SK-N-SH treated with all-trans-retinoic acid at 6 μM for 48 hours (cell line): ENCODE results near the gene GPR161.

Source experiments
- ARNTL ChIP-seq: fragments of 450-650 bp; formaldehyde crosslinking; IDR thresholded peaks from 2 replicates; pipeline ENCODE4 v1.5.0; 2020; ENCODE audit warnings: low read depth, mild to moderate bottlenecking, moderate library complexity, borderline replicate concordance
- CREB5 ChIP-seq: fragments of 250-450 bp; sonication (Bioruptor Pico); IDR thresholded peaks from 2 replicates; pipeline ENCODE4 v1.5.1; 2020; ENCODE audit warnings: low read depth, mild to moderate bottlenecking, moderate library complexity
- CSDC2 ChIP-seq: fragments of 250-450 bp; sonication (Bioruptor Pico); IDR thresholded peaks from 2 replicates; pipeline ENCODE4 v1.5.0; 2020; ENCODE audit warnings: mild to moderate bottlenecking, moderate library complexity
- OSR1 ChIP-seq: fragments of 250-450 bp; sonication (Bioruptor Pico); IDR thresholded peaks from 2 replicates; pipeline ENCODE4 v1.8.0; 2022; ENCODE audit warnings: moderate library complexity, mild to moderate bottlenecking, inconsistent platforms
- PATZ1 ChIP-seq: fragments of 250-450 bp; sonication (Bioruptor Pico); IDR thresholded peaks from 2 replicates; pipeline ENCODE4 v1.8.0; 2020; ENCODE audit warnings: mild to moderate bottlenecking, moderate library complexity, borderline replicate concordance
- PPARA ChIP-seq: fragments of 250-450 bp; sonication (Bioruptor Pico); IDR thresholded peaks from 2 replicates; pipeline ENCODE4 v1.5.0; 2020; ENCODE audit warnings: mild to moderate bottlenecking, borderline replicate concordance
- RARB ChIP-seq: fragments of 250-450 bp; sonication (Bioruptor Pico); IDR thresholded peaks from 2 replicates; pipeline ENCODE4 v1.8.0; 2021; ENCODE audit warnings: mild to moderate bottlenecking, moderate library complexity
- SNAI2 ChIP-seq: fragments of 250-450 bp; sonication (Bioruptor Pico); IDR thresholded peaks from 2 replicates; pipeline ENCODE4 v1.5.0; 2020; ENCODE audit warnings: mild to moderate bottlenecking, moderate library complexity
- TCF4 ChIP-seq: fragments of 250-450 bp; sonication (Bioruptor Pico); IDR thresholded peaks from 2 replicates; pipeline ENCODE4 v1.8.0; 2021; ENCODE audit warnings: mild to moderate bottlenecking, moderate library complexity, borderline replicate concordance
- TOX ChIP-seq: fragments of 250-450 bp; sonication (Bioruptor Pico); IDR thresholded peaks from 2 replicates; pipeline ENCODE4 v1.8.0; 2021; ENCODE audit warnings: mild to moderate bottlenecking, moderate library complexity, borderline replicate concordance
- ZC3H10 ChIP-seq: fragments of 250-450 bp; sonication (Bioruptor Pico); IDR thresholded peaks from 2 replicates; pipeline ENCODE4 v1.5.1; 2021; ENCODE audit warnings: mild to moderate bottlenecking, moderate library complexity
- ZFP30 ChIP-seq: fragments of 450-650 bp; formaldehyde crosslinking; IDR thresholded peaks from 2 replicates; pipeline ENCODE4 v1.5.0; 2022; ENCODE audit warnings: mild to moderate bottlenecking, moderate library complexity
- ZNF70 ChIP-seq: fragments of 450-650 bp; formaldehyde crosslinking; IDR thresholded peaks from 2 replicates; pipeline ENCODE4 v1.5.0; 2020; ENCODE audit warnings: mild to moderate bottlenecking, moderate library complexity
- TF ChIP-seq, protein P1 (sequence below): fragments of 250-450 bp; sonication (Bioruptor Pico); IDR thresholded peaks from 2 replicates; pipeline ENCODE4 v1.8.0; 2021; ENCODE audit warnings: low read depth, mild to moderate bottlenecking, moderate library complexity, borderline replicate concordance

DNA sequence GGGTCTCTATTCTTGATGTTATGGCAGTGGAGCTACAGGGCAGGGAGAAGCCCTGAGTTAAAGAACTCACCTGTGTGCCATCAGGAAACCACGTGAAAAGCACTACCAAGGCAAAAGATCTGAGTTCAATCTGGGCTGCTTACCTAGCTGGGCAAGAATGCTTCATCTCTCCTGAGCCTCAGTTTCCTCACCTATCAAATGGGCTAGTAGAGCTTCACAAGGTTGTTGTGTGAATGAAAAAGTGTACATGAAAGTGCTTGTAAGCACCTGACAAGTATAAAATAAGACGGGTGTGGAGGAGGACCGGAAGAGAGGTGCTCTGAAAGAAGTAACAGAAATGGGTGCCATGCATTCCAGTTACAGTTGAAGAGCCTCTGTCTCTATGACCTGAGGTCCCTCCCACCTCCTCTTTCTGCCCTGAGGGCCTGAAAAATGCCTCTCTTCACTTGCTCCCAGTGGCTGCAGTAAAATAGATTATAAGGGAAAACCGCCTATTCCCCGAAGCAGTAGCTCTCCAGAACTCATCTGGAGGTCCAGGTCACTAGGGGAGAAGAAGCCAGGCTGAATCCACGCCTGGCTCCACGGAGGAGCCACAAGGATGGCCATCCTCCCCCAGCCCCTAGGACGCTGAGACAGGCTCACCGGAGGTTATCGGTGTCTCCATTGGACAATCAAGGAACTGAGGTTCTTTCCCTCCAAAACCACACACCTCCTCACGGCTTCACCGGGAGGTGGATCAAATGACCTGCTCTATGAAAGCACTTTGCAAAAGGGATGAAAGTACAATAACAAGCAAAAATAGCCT lies 1.4 kb downstream of the GPR161 start:
- TF ChIP-seq ZFP30 (CRISPR knock-in tag) (no peak), ZNF70 (CRISPR knock-in tag) (no peak), TOX (no peak), ARNTL (CRISPR knock-in tag) (no peak), TCF4 (CRISPR knock-in tag) (no peak), ZC3H10 (CRISPR knock-in tag) (no peak), PPARA (CRISPR knock-in tag) (no peak), CREB5 (no peak), RARB (CRISPR knock-in tag) (no peak), CSDC2 (CRISPR knock-in tag) (no peak), OSR1 (CRISPR knock-in tag) (no peak), SNAI2 (CRISPR knock-in tag) (no peak), PATZ1 (CRISPR knock-in tag) (no peak)
- TF ChIP-seq, protein P1, sequence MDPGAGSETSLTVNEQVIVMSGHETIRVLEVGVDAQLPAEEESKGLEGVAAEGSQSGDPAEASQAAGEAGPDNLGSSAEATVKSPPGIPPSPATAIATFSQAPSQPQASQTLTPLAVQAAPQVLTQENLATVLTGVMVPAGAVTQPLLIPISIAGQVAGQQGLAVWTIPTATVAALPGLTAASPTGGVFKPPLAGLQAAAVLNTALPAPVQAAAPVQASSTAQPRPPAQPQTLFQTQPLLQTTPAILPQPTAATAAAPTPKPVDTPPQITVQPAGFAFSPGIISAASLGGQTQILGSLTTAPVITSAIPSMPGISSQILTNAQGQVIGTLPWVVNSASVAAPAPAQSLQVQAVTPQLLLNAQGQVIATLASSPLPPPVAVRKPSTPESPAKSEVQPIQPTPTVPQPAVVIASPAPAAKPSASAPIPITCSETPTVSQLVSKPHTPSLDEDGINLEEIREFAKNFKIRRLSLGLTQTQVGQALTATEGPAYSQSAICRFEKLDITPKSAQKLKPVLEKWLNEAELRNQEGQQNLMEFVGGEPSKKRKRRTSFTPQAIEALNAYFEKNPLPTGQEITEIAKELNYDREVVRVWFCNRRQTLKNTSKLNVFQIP (CRISPR knock-in tag), result no peak
